ENCODE measurements around the gene LDLRAD4. TPM values are rescaled to one million over a fixed set of nuclear protein-coding genes. Genes with fewer than 3 reads are reported as not detected.

The LDLRAD4 gene
- total and polyA plus RNA-seq, 2 donors (not counting 1 experiment from before 2014, with no cell fraction given): 13.9 to 35.7 TPM

GRCh38 chr18:13518382-13518781 lies 299.8 kb downstream of the LDLRAD4 start:
- no peaks in the 10 kb centered on the region for H3K27me3 Mint-ChIP-seq
- Histone ChIP-seq H3K9me3 (ENCODE audit: control extremely low read depth in 1 of 3, control insufficient read depth in 2 of 3, insufficient read depth in 1 of 3, low read length in 2 of 3) (peaks cover 0 to 6% (median 0%) of the 10 kb centered on the region in 3 donors), H3K36me3 (replicated peaks in 1 of 2; ENCODE audit: control extremely low read depth in 1 of 2, control insufficient read depth in 1 of 2, extremely low read depth in 1 of 2, insufficient read depth in 2 of 2, low read length in 1 of 2) (peaks cover 0 to 6% of the 10 kb centered on the region in 2 experiments), H4K20me1 (ENCODE audit: control insufficient read depth, insufficient read depth, low read length, poor library complexity, severe bottlenecking) (peaks cover 6% of the 10 kb centered on the region), H3K79me2 (ENCODE audit: control insufficient read depth, insufficient read depth, low read length) (peaks cover 34% of the 10 kb centered on the region), H3K4me1 (ENCODE audit: control insufficient read depth in 2 of 2, insufficient read depth in 2 of 2, low read length in 2 of 2) (peaks cover 3 to 6% of the 10 kb centered on the region in 2 donors), H3K27ac (ENCODE audit: low read length in 2 of 2) (no peak overlapping the region), H3K27me3 (replicated peaks in 1 of 4; ENCODE audit: control extremely low read depth in 1 of 4, control insufficient read depth in 3 of 4, insufficient read depth in 4 of 4, low read length in 3 of 4) (no peaks in the 10 kb centered on the region), H2AFZ (ENCODE audit: insufficient read depth, low read depth, low read length, poor library complexity, severe bottlenecking) (no peak overlapping the region), H3K9ac (ENCODE audit: low read length) (no peak overlapping the region), H3K4me3 (ENCODE audit: control extremely low read depth in 1 of 5, extremely low read depth in 1 of 5, insufficient read depth in 1 of 5, low read depth in 2 of 5, low read length in 4 of 5) (no peak overlapping the region), H3K4me2 (replicated peaks; ENCODE audit: low read depth, low read length, poor library complexity, severe bottlenecking) (no peak overlapping the region)
- TF ChIP-seq CTCF (IDR thresholded peaks at IDR 0.05) (no peak), EZH2 (IDR thresholded peaks at IDR 0.05; ENCODE audit: borderline replicate concordance, insufficient read depth, low read depth, low read length, poor library complexity, severe bottlenecking) (no peak)
- intact Hi-C loops (cut with micrococcal nuclease): no loop called here
- H3K9me3 Mint-ChIP-seq (ENCODE audit: insufficient read depth): no peaks in the 10 kb centered on the region
- ChIA-PET POLR2A (no interaction called here), CTCF (no interaction called here)
- H3K4me1 Mint-ChIP-seq: peaks cover 6% of the 10 kb centered on the region
- no peak for DNase-seq
- H3K27ac Mint-ChIP-seq: no peak overlapping the region
- no peak for ATAC-seq (ENCODE audit: low read depth)
- WGBS (ENCODE audit: insufficient coverage): no CpG with 5 or more reads among the region's 4 CpGs
- H3K4me3 Mint-ChIP-seq: no peak overlapping the region

- Mint-ChIP-seq H3K27ac (no peak overlapping the region), H3K9me3 (ENCODE audit: insufficient read depth) (no peaks in the 10 kb centered on the region), H3K4me1 (peaks cover 6% of the 10 kb centered on the region), H3K4me3 (no peak overlapping the region), H3K27me3 (no peaks in the 10 kb centered on the region)
- no peaks in the 10 kb centered on the region for H3K27me3 ChIP-seq (replicated peaks in 1 of 4; ENCODE audit: control extremely low read depth in 1 of 4, control insufficient read depth in 3 of 4, insufficient read depth in 4 of 4, low read length in 3 of 4)
- no peak overlapping the region for H3K9ac ChIP-seq (ENCODE audit: low read length)
- DNase-seq (no peak), ATAC-seq (ENCODE audit: low read depth) (no peak)
- TF ChIP-seq CTCF (IDR thresholded peaks at IDR 0.05) (no peak), EZH2 (IDR thresholded peaks at IDR 0.05; ENCODE audit: borderline replicate concordance, insufficient read depth, low read depth, low read length, poor library complexity, severe bottlenecking) (no peak)
- peaks cover 30% of the 10 kb centered on the region for H3K79me2 ChIP-seq (ENCODE audit: control insufficient read depth, insufficient read depth, low read length)
- no peak overlapping the region for H3K4me3 ChIP-seq (ENCODE audit: control extremely low read depth in 1 of 5, extremely low read depth in 1 of 5, insufficient read depth in 1 of 5, low read depth in 2 of 5, low read length in 4 of 5)
- H3K4me2 ChIP-seq (replicated peaks; ENCODE audit: low read depth, low read length, poor library complexity, severe bottlenecking): no peak overlapping the region
- H3K4me1 ChIP-seq (ENCODE audit: control insufficient read depth in 2 of 2, insufficient read depth in 2 of 2, low read length in 2 of 2): peaks cover 3 to 6% of the 10 kb centered on the region in 2 donors
- ChIA-PET CTCF (no interaction called here), POLR2A (no interaction called here)
- H4K20me1 ChIP-seq (ENCODE audit: control insufficient read depth, insufficient read depth, low read length, poor library complexity, severe bottlenecking): peaks cover 6% of the 10 kb centered on the region
- peaks cover 0 to 6% (median 0%) of the 10 kb centered on the region in 3 donors for H3K9me3 ChIP-seq (ENCODE audit: control extremely low read depth in 1 of 3, control insufficient read depth in 2 of 3, insufficient read depth in 1 of 3, low read length in 2 of 3)
- H3K36me3 ChIP-seq (replicated peaks in 1 of 2; ENCODE audit: control extremely low read depth in 1 of 2, control insufficient read depth in 1 of 2, extremely low read depth in 1 of 2, insufficient read depth in 2 of 2, low read length in 1 of 2): peaks cover 0 to 2% of the 10 kb centered on the region in 2 experiments
- no peak overlapping the region for H3K27ac ChIP-seq (ENCODE audit: low read length in 2 of 2)
- H2AFZ ChIP-seq (ENCODE audit: insufficient read depth, low read depth, low read length, poor library complexity, severe bottlenecking): no peak overlapping the region
- intact Hi-C loops (cut with micrococcal nuclease): no loop called here
- 61% methylated on average over 4 of the region's 6 CpGs for WGBS (ENCODE audit: insufficient coverage)
Measured at GRCh38 chr18:13520306-13520705, 301.7 kb downstream of the LDLRAD4 start.
